GM18870 (cell line): ENCODE data around the gene FDXACB1.

ENCODE experiments used
- ATAC-seq: cut with Tn5 transposase; IDR thresholded peaks from one replicate; pipeline ENCODE4 v1.9.1; 2021; ENCODE audit warnings: moderate library complexity; ENCODE audit not compliant: unreplicated experiment

Gene FDXACB1

GRCh38 chr11:111878849-111879636 is at the start of gene FDXACB1, which contains the start of gene CFAP68:
Gene FDXACB1 (minus strand): TSS chr11:111879165. CDS start chr11:111879132, 33 bp downstream.
Gene CFAP68 (plus strand): TSS chr11:111879541. CDS start chr11:111879561, 20 bp downstream.
- peak; percentile 80 for ATAC-seq

- ATAC-seq: peak; percentile 83
Observed at GRCh38 chr11:111926505-111927391, 47.8 kb upstream of the FDXACB1 start.

GRCh38 chr11:111925953-111926352 is 47.0 kb upstream of the FDXACB1 start:
- ATAC-seq: no peak

DNA sequence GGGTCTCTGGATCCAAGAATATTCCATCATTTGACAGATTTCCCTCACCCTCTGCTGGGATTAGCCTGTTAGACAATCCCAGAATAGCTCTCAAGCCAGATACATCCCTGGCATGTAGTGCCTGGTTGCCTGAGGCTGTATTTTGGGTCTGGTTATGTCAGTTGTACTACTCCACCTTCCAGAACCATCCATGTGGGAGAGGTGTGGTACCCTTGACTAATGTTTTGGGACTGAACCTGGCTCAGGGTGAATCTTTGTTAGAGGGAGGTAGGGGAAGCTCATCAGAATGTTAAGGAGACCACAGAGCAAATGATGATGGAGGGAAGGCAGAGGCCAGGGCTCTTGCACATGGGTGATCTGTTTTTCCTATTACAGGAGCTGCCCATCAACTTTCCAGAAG is 45.0 kb upstream of the FDXACB1 start:
- no peak for ATAC-seq

- ATAC-seq: no peak
Observed at GRCh38 chr11:111923351-111923788, 44.4 kb upstream of the FDXACB1 start.

- no peak for ATAC-seq
Observed at GRCh38 chr11:111922803-111923202, 43.8 kb upstream of the FDXACB1 start.

DNA sequence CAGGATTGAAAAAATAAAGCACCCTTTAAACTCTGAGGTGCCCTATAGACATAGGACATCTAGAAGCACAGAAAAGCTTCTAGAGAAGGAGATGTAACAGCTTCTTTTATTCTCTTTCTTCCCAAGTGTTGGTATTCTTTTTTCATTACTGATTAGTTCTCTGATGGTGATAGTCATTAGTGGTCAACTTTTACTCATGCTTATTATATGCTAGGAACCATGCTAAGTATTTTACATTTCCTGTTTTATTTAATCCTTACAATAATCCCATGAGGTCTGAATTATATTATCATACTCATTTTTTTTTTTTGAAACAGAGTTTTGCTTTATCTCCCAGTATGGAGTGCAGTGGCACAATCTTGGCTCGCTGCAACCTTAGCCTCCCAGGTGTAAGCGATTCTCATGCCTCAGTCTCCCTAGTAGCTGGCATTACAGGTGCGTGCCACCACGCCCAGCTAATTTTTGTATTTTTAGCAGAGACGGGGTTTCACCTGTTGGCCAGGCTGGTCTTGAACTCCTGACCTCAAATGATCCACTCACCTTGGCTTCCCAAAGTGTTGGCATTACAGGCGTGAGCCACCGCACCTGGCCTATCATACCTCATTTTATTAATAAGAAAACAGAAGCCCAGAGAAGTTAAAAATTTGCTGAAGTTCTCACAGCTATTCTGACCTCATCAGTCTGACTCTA is 42.7 kb upstream of the FDXACB1 start:
- no peak for ATAC-seq

DNA sequence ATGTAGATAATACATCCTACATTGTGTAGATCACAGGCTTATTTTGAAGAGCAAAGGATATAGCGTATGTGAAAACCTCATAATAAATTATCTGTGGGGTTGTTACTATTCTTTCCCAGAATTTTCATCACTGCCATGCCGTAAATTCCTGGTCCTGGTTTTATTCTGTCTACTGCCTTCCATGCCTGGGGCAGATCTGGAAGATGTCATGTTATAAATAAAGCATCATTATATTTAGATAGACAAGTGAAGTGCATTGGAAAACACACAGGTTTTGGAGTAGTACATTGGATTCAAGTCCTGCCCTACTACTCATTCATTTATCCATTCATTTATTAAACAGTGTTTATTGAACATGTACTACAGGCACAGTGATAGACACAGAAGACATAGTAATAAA is 41.9 kb upstream of the FDXACB1 start:
- ATAC-seq: no peak

- no peak for ATAC-seq
Observed at GRCh38 chr11:111918390-111919256, 39.7 kb upstream of the FDXACB1 start, which contains the start of gene C11orf52. Gene C11orf52 (plus strand): TSS chr11:111918913. CDS start chr11:111918973, 60 bp downstream.

GRCh38 chr11:111917788-111918187 is 38.8 kb upstream of the FDXACB1 start:
- ATAC-seq: no peak

DNA sequence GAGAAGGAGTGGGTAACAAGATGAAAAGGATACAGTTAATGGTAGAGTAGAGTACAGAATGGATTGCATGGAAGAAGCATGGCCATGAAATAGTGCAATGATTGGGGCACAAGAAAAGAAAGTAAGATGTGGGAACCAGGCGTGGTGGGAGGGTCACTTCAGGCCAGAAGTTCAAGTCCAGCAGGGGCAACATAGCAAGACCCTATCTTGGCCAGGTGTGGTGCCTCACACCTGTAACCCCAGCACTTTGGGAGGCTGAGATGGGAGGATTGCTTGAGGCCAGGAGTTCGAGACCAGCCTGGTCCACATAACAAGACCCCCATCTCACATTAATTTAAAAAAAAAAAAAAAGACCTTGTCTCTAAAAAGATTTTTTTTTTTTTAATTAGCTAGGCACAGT is 38.3 kb upstream of the FDXACB1 start:
- ATAC-seq: no peak

DNA sequence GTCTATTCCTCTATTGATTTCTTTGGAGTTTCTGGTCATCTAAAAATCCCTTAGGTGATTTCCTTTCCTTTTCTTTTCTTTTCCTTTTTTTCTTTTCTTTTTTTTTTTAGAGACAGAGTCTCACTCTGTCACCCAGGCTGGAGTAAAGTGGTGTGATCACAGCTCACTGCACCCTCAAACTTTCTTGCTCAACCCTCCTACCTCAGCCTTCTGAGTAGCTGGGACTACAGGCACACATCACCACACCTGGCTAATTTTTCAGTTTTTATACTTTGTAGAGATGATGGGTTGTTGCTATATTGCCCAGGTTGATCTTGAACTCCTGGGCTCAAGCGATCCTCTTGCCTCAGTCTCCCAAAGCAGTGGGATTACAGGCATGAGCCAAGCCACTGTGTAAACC is 37.8 kb upstream of the FDXACB1 start:
- no peak for ATAC-seq

GRCh38 chr11:111913997-111914396 is 35.0 kb upstream of the FDXACB1 start:
- ATAC-seq: no peak

DNA sequence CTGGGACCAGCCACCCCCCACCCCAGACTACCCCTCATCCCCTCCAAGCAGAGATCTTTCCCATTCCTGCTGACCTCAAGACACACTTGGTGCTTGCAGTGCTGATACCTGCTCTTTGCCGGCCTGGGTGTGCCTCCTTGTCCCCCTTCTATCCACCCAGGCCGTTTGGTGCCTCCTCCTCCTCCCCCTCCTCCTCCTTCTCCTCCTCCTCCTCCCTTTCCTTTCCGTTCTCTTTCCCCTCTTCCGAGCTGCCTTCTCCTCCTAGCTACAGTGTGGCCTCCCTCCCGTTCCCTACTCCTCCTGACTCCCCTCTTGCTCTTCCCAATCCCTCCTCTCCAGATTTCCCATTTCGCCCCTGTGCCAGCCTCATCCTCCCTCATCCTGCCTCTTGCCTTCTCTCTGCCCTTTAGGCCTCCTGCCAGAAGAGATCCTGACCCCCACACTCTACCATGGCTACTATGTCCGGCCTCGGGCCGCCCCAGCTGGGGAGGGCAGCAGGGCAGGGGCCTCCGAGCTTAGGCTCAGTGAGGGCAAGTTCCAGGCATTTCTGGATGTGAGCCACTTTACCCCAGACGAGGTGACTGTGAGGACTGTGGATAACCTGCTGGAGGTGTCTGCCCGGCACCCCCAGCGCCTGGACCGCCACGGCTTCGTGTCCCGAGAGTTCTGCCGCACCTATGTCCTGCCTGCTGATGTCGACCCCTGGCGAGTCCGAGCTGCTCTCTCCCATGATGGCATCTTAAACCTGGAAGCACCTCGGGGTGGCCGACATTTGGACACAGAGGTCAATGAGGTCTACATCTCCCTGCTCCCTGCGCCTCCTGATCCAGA is 34.3 kb upstream of the FDXACB1 start:
- no peak for ATAC-seq

- no peak for ATAC-seq
Observed at GRCh38 chr11:111912535-111912934, 33.6 kb upstream of the FDXACB1 start, which contains the start of gene HSPB2. Gene HSPB2 (plus strand): TSS chr11:111912734. CDS start chr11:111912830, 96 bp downstream.

DNA sequence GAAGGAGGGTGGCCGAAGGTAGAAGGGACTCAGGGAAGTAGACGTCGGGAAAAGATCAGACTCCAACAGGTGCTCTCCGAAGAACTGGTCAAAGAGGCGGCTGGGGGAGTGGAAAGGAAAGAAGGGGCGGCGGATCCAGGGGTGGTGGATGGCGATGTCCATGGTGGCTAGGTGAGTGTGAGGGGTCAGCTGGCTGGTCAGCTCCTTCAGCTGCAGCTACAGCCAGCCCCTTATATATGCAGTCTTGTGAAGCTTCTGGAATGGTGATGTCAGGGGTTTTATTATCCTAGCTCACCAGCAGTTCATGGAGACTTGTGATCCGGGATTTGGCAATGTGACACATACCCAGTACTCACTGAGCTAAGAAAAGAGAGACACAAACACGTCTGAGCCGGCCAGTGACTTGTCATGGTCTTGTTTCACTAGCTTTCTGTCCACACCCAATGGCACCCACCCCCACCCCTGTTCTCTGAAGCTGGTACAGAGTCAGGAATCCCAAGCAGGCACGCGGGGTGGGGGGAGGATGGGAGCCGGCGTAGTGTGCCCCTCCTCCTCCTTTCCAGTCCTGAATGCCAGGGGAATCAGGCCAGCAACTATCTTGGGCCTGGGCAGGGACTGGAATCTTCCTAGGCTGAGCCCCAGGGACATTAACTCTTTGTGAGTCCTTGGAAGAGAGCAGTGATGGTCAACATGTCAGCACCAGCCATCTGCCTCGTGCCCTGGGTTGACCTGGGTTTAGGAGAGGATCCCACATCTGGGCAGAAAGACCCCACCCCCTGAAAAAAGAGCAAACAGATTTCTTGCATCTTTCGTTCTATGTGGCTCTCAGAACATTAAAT is 32.8 kb upstream of the FDXACB1 start, which contains the start of gene CRYAB:
TSS of gene CRYAB (minus strand) at position 208 of the 839 bp plus-strand sequence. CDS start at position 162, 46 bp downstream.
- ATAC-seq: no peak

GRCh38 chr11:111910676-111911562 is 32.0 kb upstream of the FDXACB1 start:
- no peak for ATAC-seq
